NOMO-1 treated with dmso at 0.1 percent for 144 hours (cell line): ENCODE data around the gene PTPN6.

ENCODE experiments used
- DNase-seq: peaks from one replicate; lab custom pipeline; 2025; ENCODE audit not compliant: unreplicated experiment; lab: John Stamatoyannopoulos, UW

The PTPN6 gene

DNA sequence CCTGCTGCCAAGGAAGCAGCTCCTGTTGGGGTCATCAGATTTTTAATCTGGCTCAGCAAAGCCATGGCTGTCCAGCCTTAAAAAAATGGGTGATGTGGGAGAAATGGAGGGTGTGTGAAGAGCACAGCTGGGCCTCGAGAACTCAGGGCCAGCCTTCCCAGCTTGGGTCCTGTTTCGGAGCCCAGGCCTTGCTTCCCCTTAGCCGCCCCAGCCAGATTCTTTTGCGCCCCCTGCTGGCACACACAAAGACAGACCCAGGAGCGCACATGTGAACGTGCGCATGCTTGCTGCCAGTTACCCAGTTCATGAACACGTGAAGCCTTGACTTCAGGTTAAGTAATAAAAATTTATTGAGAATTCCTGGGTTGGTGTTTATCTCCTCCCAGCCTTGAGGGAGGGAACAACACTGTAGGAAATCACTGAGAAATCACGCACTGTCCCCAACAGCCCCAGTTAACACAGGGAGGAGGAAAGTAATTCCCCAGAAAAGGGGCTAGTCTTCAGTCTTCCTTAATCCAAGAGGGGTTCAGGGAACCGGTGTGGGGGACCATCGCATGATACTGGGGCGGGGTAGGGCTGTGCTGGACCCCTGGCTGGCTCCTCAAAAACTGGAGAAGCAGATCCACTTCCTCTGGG lies 14.0 kb downstream of the PTPN6 start:
- peak; percentile 77 for DNase-seq

DNA sequence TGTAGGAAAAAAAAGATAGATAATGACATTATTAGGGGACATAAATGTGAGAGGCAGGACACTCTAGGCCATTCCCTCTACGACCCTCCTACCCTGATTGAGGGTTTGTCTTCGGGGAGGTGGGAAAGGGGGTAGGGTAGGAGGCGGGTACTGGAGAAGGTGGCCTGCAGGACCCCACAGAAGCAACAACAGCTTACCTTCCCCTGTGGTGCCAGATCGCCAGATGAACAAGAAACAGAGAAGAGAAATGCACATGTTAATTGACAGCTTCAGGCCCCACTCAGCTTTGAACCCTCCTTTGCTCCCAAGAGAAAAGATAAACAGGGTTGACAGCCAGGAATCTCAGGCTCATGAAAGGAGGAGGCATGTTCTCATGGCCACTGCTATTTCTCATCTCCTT lies 14.6 kb downstream of the PTPN6 start:
- no peak for DNase-seq

- DNase-seq: no peak
Measured at GRCh38 chr12:6966351-6966750, 15.2 kb downstream of the PTPN6 start.

- no peak for DNase-seq
Measured at GRCh38 chr12:6967651-6968100, 16.5 kb downstream of the PTPN6 start.

DNA sequence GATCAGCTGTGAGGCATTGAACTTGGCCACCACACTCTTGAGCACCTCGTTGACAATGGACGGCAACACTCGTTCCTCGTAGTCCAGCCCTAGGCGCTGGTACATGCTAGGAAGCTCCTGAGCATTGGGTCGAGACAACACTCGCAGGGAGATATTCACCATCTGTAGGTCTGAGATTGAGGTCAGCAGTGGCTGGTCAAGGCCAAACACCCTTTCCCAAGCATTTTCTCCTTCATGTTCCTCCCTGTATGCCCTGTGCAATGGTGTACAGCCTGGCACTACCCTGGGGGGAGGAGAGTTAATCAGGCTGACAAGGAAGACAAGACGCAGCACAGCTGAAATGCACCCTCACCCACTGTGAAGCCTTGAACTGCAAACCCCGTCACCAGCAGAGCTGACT lies 17.3 kb downstream of the PTPN6 start:
- no peak for DNase-seq

GRCh38 chr12:6970096-6970527 lies 19.0 kb downstream of the PTPN6 start:
- no peak for DNase-seq

DNA sequence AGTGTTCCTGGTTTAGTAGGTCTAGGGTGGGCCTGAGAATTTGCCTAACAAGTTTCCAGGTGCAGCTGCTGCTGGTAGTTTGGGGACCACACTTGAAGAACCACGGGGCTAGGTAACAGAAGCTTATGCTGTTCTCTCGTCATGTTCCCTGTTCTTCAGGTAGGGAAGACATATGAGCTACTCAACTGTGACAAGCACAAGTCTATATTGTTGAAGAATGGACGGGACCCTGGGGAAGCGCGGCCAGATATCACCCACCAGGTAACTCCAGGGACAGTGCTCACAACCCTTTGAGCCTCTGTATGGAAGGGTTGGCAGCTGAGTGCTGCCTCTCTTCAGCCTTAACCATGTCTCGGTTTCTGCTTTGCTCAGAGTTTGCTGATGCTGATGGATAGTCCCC lies 23.0 kb downstream of the PTPN6 start:
- DNase-seq: no peak

DNA sequence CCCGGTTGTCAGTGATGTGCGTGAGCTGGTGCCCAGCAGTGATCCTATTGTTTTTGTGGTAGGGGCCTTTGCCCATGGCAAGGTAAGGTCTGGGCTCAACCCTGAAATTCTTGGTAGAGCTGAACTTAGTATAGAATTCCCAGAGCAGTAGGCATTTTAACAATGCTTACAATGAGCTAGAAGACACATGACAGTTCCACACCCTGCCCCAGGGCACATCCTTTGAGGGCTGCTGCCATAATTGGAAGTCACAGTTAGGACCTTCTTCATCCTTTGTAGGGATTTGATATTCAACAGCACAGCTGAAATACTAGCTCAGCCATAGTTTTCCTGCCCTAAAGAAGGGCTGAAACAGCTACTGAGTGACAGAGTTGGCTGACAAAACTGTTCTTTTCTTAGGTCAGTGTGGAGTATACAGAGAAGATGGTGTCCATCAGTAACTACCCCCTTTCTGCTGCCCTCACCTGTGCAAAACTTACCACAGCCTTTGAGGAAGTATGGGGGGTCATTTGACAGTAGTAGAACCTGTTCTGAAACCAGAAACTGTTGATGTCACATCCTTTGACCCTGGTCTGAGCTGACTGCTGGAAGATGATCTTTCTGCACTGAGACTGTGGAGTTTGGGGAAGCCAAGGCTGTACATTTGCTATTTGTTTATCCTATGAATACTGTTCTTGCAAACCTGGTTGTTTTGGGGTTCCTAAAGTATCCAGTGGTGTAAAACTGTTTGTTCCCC lies 24.3 kb downstream of the PTPN6 start:
- no peak for DNase-seq

DNA sequence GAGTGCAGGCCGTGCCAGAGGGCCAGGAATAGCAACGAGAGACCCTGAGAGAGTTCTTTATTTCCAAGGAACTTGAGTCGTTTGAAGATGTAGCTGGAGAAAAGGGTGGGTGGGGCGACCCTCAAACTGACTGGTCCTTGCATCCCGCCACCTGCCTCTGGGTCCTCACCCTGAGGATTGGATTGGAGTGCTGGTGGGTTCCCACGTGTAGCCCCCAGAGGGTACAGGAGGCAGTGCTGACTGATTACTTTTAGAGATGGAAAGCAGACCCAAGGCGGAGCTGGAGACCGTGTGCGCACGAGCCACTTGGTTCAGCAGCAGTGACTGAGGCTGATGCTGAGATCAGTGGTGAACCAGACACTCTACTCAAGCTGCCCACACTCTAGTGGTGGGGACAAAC lies 26.5 kb downstream of the PTPN6 start:
- no peak for DNase-seq

- DNase-seq: no peak
Measured at GRCh38 chr12:6978188-6978587, 27.0 kb downstream of the PTPN6 start.

DNA sequence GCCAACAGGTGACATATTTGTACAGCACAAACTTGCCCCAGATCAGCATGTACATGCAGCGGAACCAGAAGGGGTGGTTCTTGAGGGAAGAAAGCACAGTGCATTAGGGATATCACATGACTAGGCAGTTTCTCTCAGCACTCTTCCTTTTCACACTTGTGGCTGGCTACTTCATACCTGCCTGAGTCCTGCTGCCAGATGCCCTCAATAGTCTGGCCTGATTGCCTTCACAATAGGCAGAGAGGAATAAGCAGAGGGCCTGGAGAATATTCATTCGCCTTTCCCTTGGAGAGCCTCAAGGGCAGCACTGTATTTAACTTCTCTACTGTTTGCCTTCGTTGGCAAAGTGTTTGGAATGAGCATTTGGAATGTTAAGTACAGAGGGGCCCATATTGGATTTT lies 27.5 kb downstream of the PTPN6 start:
- DNase-seq: no peak

DNA sequence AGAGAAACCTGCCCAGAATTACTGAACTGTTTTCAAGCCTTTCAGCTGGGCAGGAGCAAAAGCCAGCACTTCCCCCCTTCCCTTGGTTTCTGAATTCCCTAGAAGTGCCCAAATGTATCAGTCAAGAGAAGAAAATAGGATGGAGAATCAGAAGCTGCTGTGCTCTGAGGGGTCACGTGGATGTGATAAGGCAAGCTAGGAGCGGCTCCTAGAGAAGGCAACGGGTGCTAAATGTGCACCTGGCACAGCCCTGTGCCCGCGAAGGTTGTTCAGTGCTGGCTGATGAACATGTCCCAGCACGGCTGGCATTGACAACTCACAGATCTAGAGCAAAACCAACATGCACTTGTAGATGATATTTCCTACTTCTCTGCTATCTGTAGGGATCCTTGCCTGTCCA lies 27.9 kb downstream of the PTPN6 start:
- DNase-seq: no peak

GRCh38 chr12:6979453-6979852 lies 28.3 kb downstream of the PTPN6 start:
- DNase-seq: no peak

DNA sequence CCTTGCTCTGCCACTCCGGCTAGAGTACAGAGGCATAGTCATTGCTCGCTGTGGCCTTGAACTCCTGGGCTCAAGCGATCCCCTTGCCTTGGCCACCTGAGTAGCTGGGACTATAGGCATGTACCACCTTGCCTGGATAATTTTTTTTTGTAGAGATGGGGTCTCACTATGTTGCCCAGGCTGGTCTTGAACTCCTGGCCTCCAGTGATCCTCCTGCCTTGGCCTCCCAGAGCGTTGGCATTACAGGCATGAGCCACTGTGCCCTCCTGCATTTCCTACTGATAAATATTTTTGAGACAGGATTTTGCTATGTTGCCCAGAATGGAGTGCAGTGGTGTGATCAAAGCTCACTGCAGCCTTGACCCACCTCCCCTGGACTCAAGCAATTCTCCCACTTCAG lies 28.9 kb downstream of the PTPN6 start:
- DNase-seq: no peak

DNA sequence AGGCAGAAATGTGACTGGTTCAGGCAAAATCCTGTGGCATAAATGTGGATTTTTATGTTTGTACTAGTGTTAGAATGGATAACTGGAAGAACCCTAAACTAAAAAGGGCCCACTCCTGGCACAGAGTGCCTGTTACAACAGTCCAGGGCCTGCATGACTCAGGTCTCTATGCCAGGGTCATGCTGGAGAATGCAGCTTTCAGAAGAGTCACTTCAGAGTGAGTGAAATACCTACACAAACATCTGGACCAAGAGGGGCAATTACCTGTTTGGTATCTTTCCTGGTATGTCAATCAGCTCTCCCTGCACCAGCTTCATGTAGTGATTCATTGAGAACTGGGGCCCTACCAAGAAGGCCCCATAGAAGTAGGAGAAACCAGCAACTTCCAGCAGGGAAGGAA lies 29.6 kb downstream of the PTPN6 start:
- DNase-seq: no peak

GRCh38 chr12:6981152-6982052 lies 30.2 kb downstream of the PTPN6 start:
- no peak for DNase-seq

DNA sequence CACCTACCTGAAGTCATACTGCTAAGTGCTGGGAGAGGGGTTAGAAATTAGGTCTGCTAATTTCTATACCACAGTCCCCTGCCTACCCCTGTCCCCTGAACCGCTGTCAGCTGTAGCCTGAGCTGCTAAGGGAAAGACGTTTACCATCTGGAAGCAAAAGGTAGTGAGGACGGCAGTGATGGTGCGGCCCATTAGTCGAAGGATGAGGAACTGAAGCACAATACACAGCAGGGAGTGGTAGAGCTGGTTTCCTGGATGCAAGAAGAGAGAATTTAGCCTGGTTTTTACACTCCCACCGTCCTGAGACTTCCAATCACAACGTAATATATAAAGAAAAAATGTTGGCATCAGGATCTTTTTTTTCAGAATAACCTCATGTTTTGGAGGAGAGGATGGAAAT lies 31.4 kb downstream of the PTPN6 start:
- no peak for DNase-seq

DNA sequence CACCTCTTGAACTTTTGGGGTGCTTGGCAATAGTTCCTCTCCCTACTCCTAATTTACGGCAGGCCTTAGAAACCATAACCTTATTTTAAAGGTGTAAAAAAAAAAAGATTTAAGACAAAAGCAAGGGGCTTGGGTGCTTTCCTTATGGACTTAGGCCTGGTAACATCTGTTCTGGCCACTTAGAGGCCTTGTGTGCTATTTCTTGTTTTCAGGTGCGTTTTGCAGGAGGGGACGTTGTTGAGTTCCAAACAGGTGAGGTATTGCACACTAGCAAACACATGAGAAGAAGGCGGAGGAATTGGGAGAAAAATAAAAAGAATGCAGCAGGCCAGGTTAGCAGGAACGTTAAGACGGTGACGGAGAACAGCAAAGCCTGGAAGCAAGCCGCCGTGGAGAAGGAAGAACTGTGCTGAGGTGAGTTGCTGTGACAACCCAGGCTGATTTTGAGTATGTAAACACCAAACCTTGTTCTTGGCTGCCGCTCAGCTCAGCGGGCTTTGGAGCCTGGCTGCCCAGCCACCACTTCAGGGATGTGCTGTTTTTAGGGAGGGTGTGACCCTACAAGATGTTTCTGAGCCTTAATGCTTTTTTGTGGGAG lies 36.9 kb downstream of the PTPN6 start:
- no peak for DNase-seq

DNA sequence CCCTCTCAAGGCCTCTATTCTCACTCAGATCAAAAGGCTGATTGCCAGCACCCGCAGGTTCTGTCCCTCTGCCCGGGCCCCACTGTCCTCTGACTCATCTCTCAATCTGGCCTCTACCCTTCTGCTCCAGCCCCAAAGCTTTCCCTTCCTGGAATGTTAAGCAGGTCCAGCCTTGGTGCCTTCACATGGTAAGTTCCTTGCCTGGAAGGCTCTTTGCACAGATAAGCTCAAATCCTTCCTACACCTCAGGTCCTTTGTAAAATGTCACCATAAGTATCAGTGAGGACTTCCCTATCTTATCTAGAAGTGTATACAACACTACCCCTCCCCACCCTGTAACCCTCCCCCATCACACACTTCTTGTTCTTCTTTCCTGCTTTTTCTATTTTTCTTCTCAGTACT lies 44.9 kb downstream of the PTPN6 start:
- DNase-seq: no peak

DNA sequence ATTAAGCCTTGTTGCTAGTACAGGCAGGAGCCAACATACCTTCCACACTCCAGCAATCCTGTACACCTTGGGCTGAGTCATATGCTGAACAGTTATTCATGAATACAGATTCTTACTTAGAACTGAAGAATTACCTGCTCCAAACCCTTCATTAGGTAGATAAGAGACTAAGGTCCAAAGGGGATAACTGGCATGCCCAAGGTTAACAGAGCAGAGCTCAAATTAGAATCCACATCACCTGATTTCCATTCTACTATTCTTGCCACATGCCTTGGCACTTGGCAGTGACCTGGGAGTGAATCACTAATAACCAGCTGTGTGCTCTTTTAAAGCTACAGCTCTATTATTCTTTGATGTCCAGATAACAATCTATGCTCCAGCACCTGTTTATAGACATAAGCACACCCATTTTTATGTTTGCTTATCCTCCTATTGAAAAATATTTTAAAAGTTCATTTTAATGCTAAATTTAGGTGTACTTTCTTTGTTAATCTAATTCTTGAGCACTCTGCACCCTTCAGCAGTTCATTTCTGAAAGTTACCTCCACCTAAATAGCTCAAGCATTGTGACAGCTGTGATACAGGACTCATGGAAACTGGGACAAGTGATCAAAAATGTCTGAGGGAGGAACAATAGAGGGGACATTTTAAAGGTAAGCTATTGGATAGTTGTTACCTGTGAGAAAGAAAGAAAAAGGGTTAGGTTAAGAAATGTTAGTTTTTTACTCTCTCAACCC lies 47.7 kb downstream of the PTPN6 start:
- DNase-seq: no peak
